B cell (primary cell): ENCODE measurements around the gene NCLN. TPM values are rescaled to one million over a fixed set of nuclear protein-coding genes. Genes with fewer than 3 reads are reported as not detected.

Experiments
- ATAC-seq: fragments of 200-7000 bp; cut with Tn5 transposase; one replicate; pipeline ENCODE4 v1.10.0; 2021; ENCODE audit warnings: low read depth, mild to moderate bottlenecking, moderate number of reproducible peaks, moderate library complexity
- CTCF ChIA-PET: fragments of 350-600 bp; sonication (Branson Sonifier 250); formaldehyde crosslinking; loops from one replicate; lab custom pipeline; 2021; ENCODE audit warnings: antibody characterized with exemption, inconsistent platforms; lab: Charles Lee
- POLR2A ChIA-PET: fragments of 350-600 bp; sonication (Branson Sonifier 250); formaldehyde crosslinking; loops from one replicate; lab custom pipeline; 2021; ENCODE audit warnings: antibody characterized with exemption; lab: Charles Lee
- DNase-seq: peaks from one replicate; pipeline ENCODE4 v3.0.0; 2013
- H2AFZ ChIP-seq: 2 replicates; pipeline ENCODE4 v1.6.1; 2012; ENCODE audit warnings: mild to moderate bottlenecking, low read depth, low read length; ENCODE audit not compliant: insufficient read depth, poor library complexity, severe bottlenecking
- H3K27ac ChIP-seq, 2 donors: 1 replicate in 1 of 2; 2 replicates in 1 of 2; pipeline ENCODE4 v1.5.1; 2012 to 2013; ENCODE audit warnings: low read length in 2 of 2, mild to moderate bottlenecking in 2 of 2, moderate library complexity in 1 of 2
- H3K27me3 ChIP-seq, 4 experiments: fragments of 200-600 bp in 1 of 4; sonication (generic) in 1 of 4; replicated peaks in 1 of 4; 1 replicate in 2 of 4; 2 replicates in 2 of 4; pipeline versions ENCODE4 v1.6.1 to v1.7.0; 2013 to 2016; ENCODE audit warnings: low read length in 3 of 4, mild to moderate bottlenecking in 2 of 4, mixed read lengths in 1 of 4, moderate library complexity in 1 of 4; ENCODE audit not compliant: insufficient read depth in 4 of 4, control insufficient read depth in 3 of 4; ENCODE audit errors: control extremely low read depth in 1 of 4
- H3K36me3 ChIP-seq, 2 experiments: replicated peaks in 1 of 2; 1 replicate in 1 of 2; 2 replicates in 1 of 2; pipeline versions ENCODE4 v1.6.1 to v1.7.1; 2013; ENCODE audit warnings: low read length in 1 of 2; ENCODE audit not compliant: insufficient read depth in 2 of 2, control insufficient read depth in 1 of 2; ENCODE audit errors: control extremely low read depth in 1 of 2, extremely low read depth in 1 of 2
- H3K4me1 ChIP-seq, 2 donors: fragments of 200-600 bp in 1 of 2; sonication (generic) in 1 of 2; 1 replicate in 1 of 2; 2 replicates in 1 of 2; pipeline versions ENCODE4 v1.5.1 to v1.6.1; 2013 to 2017; ENCODE audit warnings: low read length in 2 of 2; ENCODE audit not compliant: control insufficient read depth in 2 of 2, insufficient read depth in 2 of 2
- H3K4me2 ChIP-seq: replicated peaks from 2 replicates; pipeline ENCODE3; 2012; ENCODE audit warnings: mild to moderate bottlenecking, low read depth, low read length; ENCODE audit not compliant: poor library complexity, severe bottlenecking
- H3K4me3 ChIP-seq, 5 experiments: fragments of 200-600 bp in 1 of 5; sonication (generic) in 1 of 5; 1 replicate in 3 of 5; 2 replicates in 2 of 5; pipeline versions ENCODE4 v1.5.1 to v1.7.0; 2011 to 2016; ENCODE audit warnings: low read length in 4 of 5, mild to moderate bottlenecking in 4 of 5, low read depth in 2 of 5, control low read depth in 1 of 5, moderate library complexity in 1 of 5; ENCODE audit not compliant: insufficient read depth in 1 of 5; ENCODE audit errors: control extremely low read depth in 1 of 5, extremely low read depth in 1 of 5
- H3K79me2 ChIP-seq: fragments of 200-600 bp; sonication (generic); one replicate; pipeline ENCODE4 v1.6.0; 2016; ENCODE audit warnings: low read length; ENCODE audit not compliant: control insufficient read depth, insufficient read depth
- H3K9ac ChIP-seq: fragments of 200-600 bp; sonication (generic); 2 replicates; pipeline ENCODE4 v1.6.1; 2017; ENCODE audit warnings: mild to moderate bottlenecking, low read length, moderate library complexity
- H3K9me3 ChIP-seq, 3 donors: one replicate each; pipeline versions ENCODE4 v1.6.1 to v1.7.1; 2013; ENCODE audit warnings: low read length in 2 of 3; ENCODE audit not compliant: control insufficient read depth in 2 of 3, insufficient read depth in 1 of 3; ENCODE audit errors: control extremely low read depth in 1 of 3
- H4K20me1 ChIP-seq: 2 replicates; pipeline ENCODE4 v1.6.0; 2012; ENCODE audit warnings: mild to moderate bottlenecking, low read length; ENCODE audit not compliant: insufficient read depth, control insufficient read depth, poor library complexity, severe bottlenecking
- H3K27ac Mint-ChIP-seq: one replicate; pipeline ENCODE4 v1.8.0; 2021; ENCODE audit warnings: mixed read lengths
- H3K27me3 Mint-ChIP-seq: one replicate; pipeline ENCODE4 v1.8.0; 2021; ENCODE audit warnings: mixed read lengths
- H3K4me1 Mint-ChIP-seq: one replicate; pipeline ENCODE4 v1.8.0; 2021; ENCODE audit warnings: mixed read lengths
- H3K4me3 Mint-ChIP-seq: one replicate; pipeline ENCODE4 v1.8.0; 2021; ENCODE audit warnings: mixed read lengths
- H3K9me3 Mint-ChIP-seq: one replicate; pipeline ENCODE4 v1.8.0; 2022; ENCODE audit warnings: mixed read lengths; ENCODE audit not compliant: insufficient read depth
- EZH2 ChIP-seq: IDR thresholded peaks from 2 replicates; pipeline ENCODE4 v1.6.1; 2012; ENCODE audit warnings: borderline replicate concordance, low read depth, mild to moderate bottlenecking, moderate library complexity, low read length; ENCODE audit not compliant: insufficient read depth, poor library complexity, severe bottlenecking
- WGBS: methylation state at CpG from one replicate; pipeline ENCODE4 v1.1.5; 2013; ENCODE audit warnings: missing lambda C conversion rate; ENCODE audit not compliant: insufficient coverage; 5-methylcytosine and 5-hydroxymethylcytosine counted together
- intact Hi-C: fragments of 100-400 bp; cut with micrococcal nuclease; formaldehyde crosslinking; loops from one replicate; pipeline ENCODE4 v1.10.0; 2022
- polyA plus RNA-seq: library from polyadenylated mRNA; depleted of rRNA; stranded (reverse); fragments of >200 nt; gene quantifications from 2 replicates; pipeline ENCODE4 v1.2.3, GENCODE V29; 2012
- total RNA-seq, 2 donors: library from RNA; stranded (reverse); fragments of 120-200 nt in 1 of 2; gene quantifications; 1 replicate in 1 of 2; 2 replicates in 1 of 2; pipeline versions ENCODE4 v1.2.3 to v1.2.4, GENCODE V29; 2013 to 2022
- TF ChIP-seq, protein P1 (sequence below): fragments of 200-600 bp; IDR thresholded peaks from one replicate; pipeline ENCODE4 v1.8.0; 2022; ENCODE audit warnings: antibody characterized with exemption, mild to moderate bottlenecking

Gene NCLN
- total and polyA plus RNA-seq, 2 donors (not counting 1 experiment from before 2014, with no cell fraction given) = 55.0 to 82.0 TPM

DNA sequence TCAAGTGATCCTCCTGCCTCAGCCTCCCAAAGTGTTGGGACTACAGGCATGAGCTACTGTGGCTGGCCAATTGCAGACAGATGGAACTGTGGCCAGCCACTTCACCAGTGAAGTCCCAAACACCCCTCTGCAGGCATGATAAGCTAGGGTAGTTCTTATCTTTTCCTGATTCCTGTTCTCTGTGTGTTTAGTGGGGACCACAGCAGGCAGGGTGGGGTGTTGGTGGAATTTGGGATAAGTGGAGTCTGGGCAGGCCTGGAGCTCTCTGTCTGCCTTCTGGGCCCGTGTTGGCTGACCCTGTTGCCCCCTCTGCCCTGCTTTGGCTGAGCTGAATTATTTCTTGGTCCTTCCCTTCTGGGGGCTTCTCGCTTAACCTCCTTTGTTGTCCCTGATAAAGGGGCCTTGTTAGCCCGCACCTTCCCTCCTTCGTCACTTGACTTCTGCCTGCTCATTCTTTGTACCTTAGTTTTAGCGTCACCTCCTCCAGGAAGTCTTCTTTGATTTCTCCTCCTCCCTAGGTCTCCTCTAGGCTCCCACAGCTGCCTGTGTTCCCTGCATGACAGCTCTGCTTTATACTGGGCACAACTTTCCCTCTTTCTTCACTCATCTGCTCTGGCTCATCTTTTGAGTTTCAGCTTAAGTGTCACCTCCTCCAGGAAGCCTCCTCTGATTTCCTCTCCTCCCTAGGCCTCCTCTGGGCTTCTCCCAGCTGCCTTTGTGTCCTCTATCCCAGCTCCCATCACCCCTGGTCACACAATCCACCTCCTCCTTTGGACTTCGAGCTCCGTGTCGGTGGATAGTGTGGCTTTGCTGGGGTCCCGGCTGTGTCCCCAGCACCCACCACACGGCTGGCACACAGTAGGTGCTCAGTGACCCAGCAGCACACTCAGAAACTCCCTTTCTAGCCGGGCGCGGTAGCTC is 1.7 kb upstream of the NCLN start:
- H3K27ac ChIP-seq = peak overlapping the region in 1 of 2 donors; percentile 22
- no peak overlapping the region for H3K4me3 ChIP-seq
- peaks cover 98% of the 10 kb centered on the region for H4K20me1 ChIP-seq
- H3K9ac ChIP-seq = peak overlapping the region; percentile 13
- peak overlapping the region; percentile 82 for H3K27ac Mint-ChIP-seq
- intact Hi-C loops = loop anchor here (10.0 kb wide), 3 partner anchors 119 to 1939 kb away; partner anchors contain the start of genes ATP5F1D, FEM1A, MIDN and TLE5
- H3K79me2 ChIP-seq = peaks cover 95% of the 10 kb centered on the region
- H3K36me3 ChIP-seq = peaks cover 0 to 42% of the 10 kb centered on the region in 2 experiments
- no peaks in the 10 kb centered on the region for H3K9me3 ChIP-seq
- H3K27me3 Mint-ChIP-seq = no peaks in the 10 kb centered on the region
- WGBS = 91% methylated on average over 10 of the region's 13 CpGs
- H3K4me1 ChIP-seq = peaks cover 49 to 75% of the 10 kb centered on the region in 2 donors
- DNase-seq (no peak), ATAC-seq (no peak)
- H3K9me3 Mint-ChIP-seq = no peaks in the 10 kb centered on the region
- peak overlapping the region; percentile 100 for H3K4me2 ChIP-seq
- no peak overlapping the region for H2AFZ ChIP-seq
- H3K4me3 Mint-ChIP-seq = peak overlapping the region; percentile 93
- no peak for TF ChIP-seq EZH2
- TF ChIP-seq, protein P1, sequence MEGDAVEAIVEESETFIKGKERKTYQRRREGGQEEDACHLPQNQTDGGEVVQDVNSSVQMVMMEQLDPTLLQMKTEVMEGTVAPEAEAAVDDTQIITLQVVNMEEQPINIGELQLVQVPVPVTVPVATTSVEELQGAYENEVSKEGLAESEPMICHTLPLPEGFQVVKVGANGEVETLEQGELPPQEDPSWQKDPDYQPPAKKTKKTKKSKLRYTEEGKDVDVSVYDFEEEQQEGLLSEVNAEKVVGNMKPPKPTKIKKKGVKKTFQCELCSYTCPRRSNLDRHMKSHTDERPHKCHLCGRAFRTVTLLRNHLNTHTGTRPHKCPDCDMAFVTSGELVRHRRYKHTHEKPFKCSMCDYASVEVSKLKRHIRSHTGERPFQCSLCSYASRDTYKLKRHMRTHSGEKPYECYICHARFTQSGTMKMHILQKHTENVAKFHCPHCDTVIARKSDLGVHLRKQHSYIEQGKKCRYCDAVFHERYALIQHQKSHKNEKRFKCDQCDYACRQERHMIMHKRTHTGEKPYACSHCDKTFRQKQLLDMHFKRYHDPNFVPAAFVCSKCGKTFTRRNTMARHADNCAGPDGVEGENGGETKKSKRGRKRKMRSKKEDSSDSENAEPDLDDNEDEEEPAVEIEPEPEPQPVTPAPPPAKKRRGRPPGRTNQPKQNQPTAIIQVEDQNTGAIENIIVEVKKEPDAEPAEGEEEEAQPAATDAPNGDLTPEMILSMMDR = no peak
- ChIA-PET CTCF (interaction anchor here (0.6 to 1.2 kb wide), 8 partner anchors 22 to 343 kb away, joined by 3 read pairs; partner anchors contain the start of gene ZNF555), POLR2A (interaction anchor here (0.5 to 1.7 kb wide), 9 partner anchors 8 to 1358 kb away, joined by 3 to 9 read pairs (median 4); no protein-coding TSS in a partner anchor)
- peaks cover 67% of the 10 kb centered on the region for H3K4me1 Mint-ChIP-seq
- H3K27me3 ChIP-seq = no peaks in the 10 kb centered on the region
